GM18505 (cell line): Measurements from ENCODE around the gene ZNF101.
"Not testable (repeated sequence)": the region's sequence is repeated elsewhere in the genome, so short reads cannot be mapped to it uniquely, and the experiment has no call there.

Experiments
- ATAC-seq: cut with Tn5 transposase; IDR thresholded peaks from one replicate; pipeline ENCODE4 v1.9.1; 2021; ENCODE audit not compliant: unreplicated experiment
- POLR2A ChIP-seq: IDR thresholded peaks from 4 replicates; pipeline ENCODE4 v1.6.1; 2011; ENCODE audit warnings: borderline replicate concordance; ENCODE audit not compliant: insufficient read depth, insufficient read length; ENCODE audit errors: extremely low read depth

ZNF101 gene

DNA sequence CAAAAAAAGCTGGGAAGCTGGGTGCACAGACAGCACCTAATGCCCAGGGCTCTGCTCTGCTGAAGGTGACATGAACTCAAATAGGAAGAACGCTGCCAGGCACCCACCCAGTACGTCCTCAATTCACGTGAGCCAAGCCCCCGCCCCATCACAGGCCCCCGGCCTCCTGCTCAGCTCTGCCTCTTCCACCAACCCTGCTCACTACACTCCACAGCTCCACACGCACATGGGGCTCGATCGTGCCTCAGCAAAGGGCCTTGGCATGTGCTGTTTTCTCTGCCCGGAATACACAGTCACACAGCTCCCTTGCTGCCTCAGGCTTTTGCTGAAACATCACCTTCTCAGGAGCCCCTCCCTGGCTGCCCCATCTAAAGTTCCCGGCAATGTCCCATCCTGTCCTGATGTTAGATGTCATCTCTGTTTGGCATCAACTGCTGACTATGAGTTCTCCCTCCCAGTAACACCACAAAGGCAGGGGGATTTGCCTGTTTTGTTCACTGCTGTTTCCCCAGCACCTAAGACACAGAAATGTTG lies 7.4 kb upstream of the ZNF101 start:
- no peak for TF ChIP-seq POLR2A
- no peak for ATAC-seq

DNA sequence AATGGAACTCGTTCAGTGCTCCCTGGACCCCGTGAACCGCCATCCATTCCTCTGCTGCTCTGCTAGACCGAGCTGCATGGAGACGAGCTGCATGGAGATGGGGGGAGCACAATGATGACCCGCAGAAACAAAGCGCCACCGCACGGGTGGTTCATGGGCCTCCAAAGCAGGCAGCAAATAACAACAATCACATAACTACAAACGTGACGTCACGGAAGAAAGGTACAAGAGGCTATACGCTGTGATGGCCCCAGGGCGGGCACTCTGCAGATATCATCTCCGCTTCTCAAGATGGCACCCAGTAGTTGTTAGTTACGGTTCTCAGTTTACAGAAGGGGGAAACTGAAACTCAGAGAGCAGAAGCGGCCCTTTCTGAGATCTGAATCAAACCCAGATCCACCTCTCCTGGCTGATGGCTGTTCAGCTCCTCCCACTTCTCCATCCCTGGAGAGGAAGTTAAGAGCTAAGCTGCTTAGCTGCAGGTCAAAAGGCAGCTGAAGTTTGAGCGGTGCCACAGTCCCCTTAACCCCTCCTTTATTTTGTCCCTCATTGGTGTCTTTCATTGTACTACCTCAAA lies 6.9 kb upstream of the ZNF101 start:
- peak; percentile 29 for ATAC-seq
- TF ChIP-seq POLR2A, result peak; percentile 75

GRCh38 chr19:19662344-19662743 lies 6.3 kb upstream of the ZNF101 start:
- ATAC-seq, result no peak
- no peak for TF ChIP-seq POLR2A

- ATAC-seq, result no peak
- TF ChIP-seq POLR2A, result no peak
These were observed 5.8 kb upstream of the ZNF101 start for GRCh38 chr19:19662871-19663255.

GRCh38 chr19:19663256-19664120 lies 5.2 kb upstream of the ZNF101 start, which contains the start of gene ATP13A1:
ATP13A1 (minus strand) TSS chr19:19663676; CDS start chr19:19663666, 10 bp downstream.
- peak; percentile 77 for TF ChIP-seq POLR2A
- ATAC-seq, result peak; percentile 68

DNA sequence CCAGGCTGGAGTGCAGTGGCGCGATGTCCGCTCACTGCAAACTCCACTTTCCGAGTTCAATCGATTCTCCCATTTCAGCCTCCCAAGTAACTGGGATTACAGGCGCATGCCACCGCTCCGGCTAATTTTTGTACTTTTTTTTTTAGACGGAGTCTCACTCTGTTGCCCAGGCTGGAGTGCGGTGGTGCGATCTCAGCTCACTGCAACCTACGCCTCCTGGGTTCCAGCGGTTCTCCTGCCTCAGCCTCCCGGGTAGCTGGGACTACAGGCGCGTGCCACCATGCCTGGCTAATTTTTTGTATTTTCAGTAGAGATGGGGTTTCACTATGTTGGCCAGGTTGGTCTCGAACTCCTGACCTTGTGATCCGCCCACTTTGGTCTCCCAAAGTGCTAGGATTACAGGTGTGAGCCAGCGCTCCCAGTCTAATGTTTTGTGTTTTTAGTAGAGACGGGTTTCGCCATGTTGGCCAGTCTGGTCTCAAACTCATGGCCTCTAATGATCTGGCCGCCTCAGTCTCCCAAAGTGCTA lies 3.2 kb upstream of the ZNF101 start:
- not testable (repeated sequence) for ATAC-seq

GRCh38 chr19:19670070-19670551 lies 1.5 kb downstream of the ZNF101 start:
- TF ChIP-seq POLR2A, result no peak
- ATAC-seq, result no peak

- no peak for ATAC-seq
- TF ChIP-seq POLR2A, result no peak
These were observed 4.2 kb downstream of the ZNF101 start for GRCh38 chr19:19672816-19673215.

DNA sequence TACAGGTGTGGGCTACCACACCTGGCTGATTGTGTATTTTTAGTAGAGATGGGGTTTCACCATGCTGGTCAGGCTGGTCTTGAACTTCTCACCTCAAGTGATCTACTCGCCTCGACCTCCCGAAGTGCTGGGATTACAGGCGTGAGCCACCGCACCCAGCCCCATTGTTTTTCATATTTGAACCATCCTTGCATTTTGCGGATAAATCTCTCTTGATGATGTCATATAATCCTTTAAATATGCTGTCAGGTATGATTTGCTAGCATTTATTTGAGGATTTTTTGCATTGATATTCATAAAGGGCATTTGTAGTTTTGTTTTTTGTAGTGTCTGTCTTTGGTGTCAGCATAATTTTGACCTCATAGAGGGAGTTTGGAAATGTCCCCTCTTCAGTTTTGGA lies 5.7 kb downstream of the ZNF101 start:
- TF ChIP-seq POLR2A, result no peak
- ATAC-seq, result no peak

GRCh38 chr19:19677579-19677978 lies 8.9 kb downstream of the ZNF101 start:
- ATAC-seq, result no peak
- TF ChIP-seq POLR2A, result no peak

GRCh38 chr19:19679176-19680073 lies 10.8 kb downstream of the ZNF101 start:
- ATAC-seq, result no peak
- no peak for TF ChIP-seq POLR2A

- not testable (repeated sequence) for ATAC-seq
These were observed 17.5 kb downstream of the ZNF101 start for GRCh38 chr19:19686119-19686518.

- ATAC-seq, result no peak
- no peak for TF ChIP-seq POLR2A
These were observed 17.9 kb downstream of the ZNF101 start for GRCh38 chr19:19686580-19686979.
